ENCODE measurements around the gene PNCK.
"Not testable (repeated sequence)": the region's sequence is repeated elsewhere in the genome, so short reads cannot be mapped to it uniquely, and the experiment has no call there.

Gene PNCK

DNA sequence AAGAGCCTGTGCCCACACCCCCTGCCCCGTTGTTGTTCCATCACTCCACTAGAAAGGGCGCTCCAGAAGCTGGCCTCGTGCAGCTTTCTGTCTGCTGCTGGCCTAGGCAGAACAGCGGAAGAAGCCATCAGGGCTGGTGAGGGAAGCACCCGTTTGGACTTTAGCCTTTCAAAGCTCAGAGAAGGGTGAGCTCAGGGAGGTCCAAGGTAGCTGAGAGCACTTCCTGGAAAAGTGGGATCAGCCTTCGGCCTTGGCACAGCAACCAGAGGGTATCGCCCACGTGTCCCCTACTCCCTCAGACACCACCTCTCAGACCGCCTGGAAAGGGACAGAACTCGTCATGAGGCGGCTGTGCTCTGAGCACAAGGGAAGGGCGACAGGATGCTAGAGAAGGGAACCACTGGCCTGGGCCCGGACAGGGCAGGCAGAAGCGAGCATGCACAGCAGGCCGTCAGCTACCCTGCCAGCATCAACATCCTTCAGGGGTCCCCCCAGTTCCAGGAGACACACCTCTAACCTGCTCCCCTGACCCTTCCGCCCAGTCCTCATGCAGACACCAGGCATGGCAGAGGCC is 25.7 kb upstream of the PNCK start:
- not testable (repeated sequence) for DNase-seq (ENCODE audit: low read depth in 3 of 3)

- no peak for DNase-seq (ENCODE audit: low read depth in 3 of 3)
These were observed 24.6 kb upstream of the PNCK start for GRCh38 chrX:153697924-153698865.

GRCh38 chrX:153696986-153697722 is 23.5 kb upstream of the PNCK start:
- not testable (repeated sequence) for DNase-seq (ENCODE audit: low read depth in 3 of 3)

DNA sequence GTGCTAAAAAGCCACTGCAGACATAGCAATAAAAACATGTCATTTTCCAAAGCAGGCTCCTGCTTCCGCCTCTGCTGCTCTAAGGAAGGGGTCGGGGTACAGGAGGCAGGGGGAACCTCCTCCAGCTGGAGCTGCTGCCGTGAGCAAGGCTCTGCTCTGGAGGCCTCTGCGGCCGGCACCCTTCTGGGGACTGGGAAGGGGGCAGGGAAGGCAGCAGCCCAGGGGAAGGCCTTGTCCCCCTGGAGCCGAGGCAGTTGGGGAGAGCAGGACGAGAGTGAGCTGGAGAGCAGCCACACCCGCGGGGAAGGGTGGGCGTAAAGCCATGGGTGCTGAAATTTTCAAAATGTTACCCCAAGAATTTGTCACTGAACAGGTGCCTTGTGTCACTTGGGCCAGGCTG is 22.9 kb upstream of the PNCK start:
- not testable (repeated sequence) for DNase-seq (ENCODE audit: low read depth in 3 of 3)

DNA sequence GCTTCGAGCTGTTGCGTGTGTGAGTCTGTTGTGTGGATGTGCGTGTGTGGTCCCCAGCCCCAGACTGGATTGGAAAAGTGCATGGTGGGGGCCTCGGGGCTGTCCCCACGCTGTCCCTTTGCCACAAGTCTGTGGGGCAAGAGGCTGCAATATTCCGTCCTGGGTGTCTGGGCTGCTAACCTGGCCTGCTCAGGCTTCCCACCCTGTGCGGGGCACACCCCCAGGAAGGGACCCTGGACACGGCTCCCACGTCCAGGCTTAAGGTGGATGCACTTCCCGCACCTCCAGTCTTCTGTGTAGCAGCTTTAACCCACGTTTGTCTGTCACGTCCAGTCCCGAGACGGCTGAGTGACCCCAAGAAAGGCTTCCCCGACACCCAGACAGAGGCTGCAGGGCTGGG is 22.5 kb upstream of the PNCK start:
- DNase-seq (ENCODE audit: low read depth in 3 of 3), result no peak

DNA sequence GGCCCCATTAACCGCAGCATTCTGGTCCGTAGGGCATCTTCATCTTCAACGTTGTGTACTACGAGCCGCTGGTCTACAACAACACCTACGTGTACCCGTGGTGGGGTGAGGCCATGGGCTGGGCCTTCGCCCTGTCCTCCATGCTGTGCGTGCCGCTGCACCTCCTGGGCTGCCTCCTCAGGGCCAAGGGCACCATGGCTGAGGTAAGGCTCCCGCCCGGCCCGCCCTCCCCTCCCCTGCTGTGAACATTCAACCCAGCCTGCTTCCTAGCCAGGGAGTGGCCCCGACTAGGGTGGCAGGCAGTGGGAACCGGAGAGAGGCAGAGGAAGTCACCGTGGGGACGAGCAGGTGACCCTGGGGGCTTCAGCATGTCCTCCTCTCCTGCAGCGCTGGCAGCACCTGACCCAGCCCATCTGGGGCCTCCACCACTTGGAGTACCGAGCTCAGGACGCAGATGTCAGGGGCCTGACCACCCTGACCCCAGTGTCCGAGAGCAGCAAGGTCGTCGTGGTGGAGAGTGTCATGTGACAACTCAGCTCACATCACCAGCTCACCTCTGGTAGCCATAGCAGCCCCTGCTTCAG is 21.2 kb upstream of the PNCK start:
- DNase-seq (ENCODE audit: low read depth in 3 of 3), result no peak

DNA sequence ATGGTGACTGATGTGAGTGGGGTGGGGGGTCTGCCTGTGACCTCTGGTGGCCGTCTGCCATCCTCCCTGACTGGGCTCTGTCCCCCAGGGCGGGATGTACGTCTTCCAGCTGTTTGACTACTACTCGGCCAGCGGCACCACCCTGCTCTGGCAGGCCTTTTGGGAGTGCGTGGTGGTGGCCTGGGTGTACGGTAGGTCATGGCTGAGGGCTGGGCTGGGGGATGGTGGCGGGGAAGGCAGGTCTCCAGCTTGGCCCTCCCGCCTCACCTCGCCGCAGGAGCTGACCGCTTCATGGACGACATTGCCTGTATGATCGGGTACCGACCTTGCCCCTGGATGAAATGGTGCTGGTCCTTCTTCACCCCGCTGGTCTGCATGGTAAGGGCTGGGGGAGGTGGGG is 20.6 kb upstream of the PNCK start:
- not testable (repeated sequence) for DNase-seq (ENCODE audit: low read depth in 3 of 3)

GRCh38 chrX:153693216-153694086 is 19.8 kb upstream of the PNCK start:
- no peak for DNase-seq (ENCODE audit: low read depth in 3 of 3)

- DNase-seq (ENCODE audit: low read depth in 3 of 3), result no peak
These were observed 19.1 kb upstream of the PNCK start for GRCh38 chrX:153692611-153693156.

DNA sequence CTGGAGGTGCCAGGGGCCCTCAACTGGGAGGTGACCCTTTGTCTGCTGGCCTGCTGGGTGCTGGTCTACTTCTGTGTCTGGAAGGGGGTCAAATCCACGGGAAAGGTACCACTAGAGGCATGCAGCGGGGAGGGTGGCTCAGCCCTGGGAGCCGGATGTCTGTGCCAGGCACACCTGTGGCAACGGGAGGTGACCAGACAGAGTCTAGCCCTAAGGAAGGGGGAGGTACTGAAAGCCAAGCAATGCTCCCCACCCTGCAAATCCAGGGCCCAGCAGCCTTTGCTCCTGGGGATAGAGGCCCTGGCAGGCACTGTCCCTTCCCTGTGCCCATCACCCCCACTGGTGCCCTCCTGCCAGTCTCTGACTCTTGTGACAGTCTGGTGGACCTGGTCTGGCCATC is 18.4 kb upstream of the PNCK start:
- DNase-seq (ENCODE audit: low read depth in 3 of 3), result no peak

DNA sequence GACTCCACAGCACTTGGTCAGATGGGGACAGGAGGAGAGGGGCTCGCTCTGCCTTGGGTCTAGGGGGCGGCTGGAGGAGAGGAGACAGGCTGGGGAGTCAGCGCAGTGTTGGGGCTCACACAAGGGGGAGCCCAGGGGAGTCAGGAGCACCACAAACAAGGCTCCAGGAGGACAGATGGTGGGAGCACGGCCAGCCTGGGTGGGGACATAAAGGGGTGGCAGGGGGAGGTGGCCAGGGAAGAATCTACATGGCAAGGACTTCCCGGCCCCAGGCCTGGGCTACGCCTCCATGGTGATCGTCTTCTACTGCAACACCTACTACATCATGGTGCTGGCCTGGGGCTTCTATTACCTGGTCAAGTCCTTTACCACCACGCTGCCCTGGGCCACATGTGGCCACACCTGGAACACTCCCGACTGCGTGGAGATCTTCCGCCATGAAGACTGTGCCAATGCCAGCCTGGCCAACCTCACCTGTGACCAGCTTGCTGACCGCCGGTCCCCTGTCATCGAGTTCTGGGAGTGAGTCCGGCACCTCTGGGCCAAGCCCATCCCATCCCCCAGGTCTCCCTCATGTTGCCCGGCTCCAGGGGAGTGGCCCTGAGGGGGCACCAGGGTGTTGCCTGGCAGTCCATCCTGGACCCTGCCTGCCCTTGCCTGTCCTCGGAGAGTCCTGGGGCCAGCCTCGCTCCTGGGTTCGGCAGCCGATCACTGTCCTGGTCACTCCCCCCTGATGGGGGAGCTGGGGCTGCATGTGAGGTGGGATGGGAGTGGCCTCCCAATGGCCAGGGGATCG is 17.6 kb upstream of the PNCK start:
- not testable (repeated sequence) for DNase-seq (ENCODE audit: low read depth in 3 of 3)

- no peak for DNase-seq (ENCODE audit: low read depth in 3 of 3)
These were observed 16.9 kb upstream of the PNCK start for GRCh38 chrX:153690466-153690865.

DNA sequence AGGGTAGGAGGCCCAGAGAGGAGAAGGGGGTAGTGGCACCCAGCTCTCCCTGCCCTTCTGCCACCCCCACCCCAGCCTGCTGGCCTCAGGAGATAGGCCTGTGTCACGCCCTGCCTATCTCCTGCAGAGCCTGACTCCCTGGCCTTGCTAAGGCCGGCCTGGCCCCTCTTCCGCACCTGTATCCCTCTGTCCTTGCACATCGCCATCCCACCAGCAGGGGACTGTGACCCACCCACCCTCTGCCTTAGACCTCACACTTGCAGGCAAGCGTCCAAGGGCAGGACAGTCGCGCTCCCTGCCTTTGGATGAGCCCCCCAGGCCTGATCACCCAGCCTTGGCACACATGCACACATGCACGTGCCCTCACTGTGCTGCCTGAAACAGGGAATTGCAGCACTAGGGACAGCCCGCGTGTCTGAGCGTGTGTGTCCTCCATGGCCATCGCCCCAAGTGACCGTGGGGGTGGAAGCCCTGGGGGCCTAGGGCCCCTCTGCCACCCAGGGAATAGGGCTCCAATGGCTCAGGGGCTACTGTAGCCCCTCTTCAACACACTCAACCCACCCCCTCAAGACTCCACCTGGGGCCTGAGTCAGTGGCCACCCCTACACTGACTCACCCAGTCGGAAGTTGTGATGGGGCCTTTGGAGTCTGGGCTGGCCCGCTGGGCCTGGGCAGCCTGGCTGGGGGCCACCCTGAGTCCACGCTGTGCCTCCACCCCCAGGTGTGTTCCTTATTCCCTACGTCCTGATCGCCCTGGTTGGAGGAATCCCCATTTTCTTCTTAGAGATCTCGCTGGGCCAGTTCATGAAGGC is 16.2 kb upstream of the PNCK start:
- DNase-seq (ENCODE audit: low read depth in 3 of 3), result no peak

- DNase-seq (ENCODE audit: low read depth in 3 of 3), result no peak
These were observed 15.4 kb upstream of the PNCK start for GRCh38 chrX:153688911-153689590.

DNA sequence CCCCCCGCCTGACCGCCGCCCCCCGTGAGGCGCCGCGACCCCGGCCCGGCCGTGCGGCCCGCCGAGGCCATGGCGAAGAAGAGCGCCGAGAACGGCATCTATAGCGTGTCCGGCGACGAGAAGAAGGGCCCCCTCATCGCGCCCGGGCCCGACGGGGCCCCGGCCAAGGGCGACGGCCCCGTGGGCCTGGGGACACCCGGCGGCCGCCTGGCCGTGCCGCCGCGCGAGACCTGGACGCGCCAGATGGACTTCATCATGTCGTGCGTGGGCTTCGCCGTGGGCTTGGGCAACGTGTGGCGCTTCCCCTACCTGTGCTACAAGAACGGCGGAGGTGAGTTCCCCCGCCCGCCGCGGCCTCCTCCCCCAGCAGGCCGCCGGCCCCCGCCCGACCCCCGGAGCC is 14.9 kb upstream of the PNCK start:
- DNase-seq (ENCODE audit: low read depth in 3 of 3), result no peak

- DNase-seq (ENCODE audit: low read depth in 3 of 3), result no peak
These were observed 14.5 kb upstream of the PNCK start for GRCh38 chrX:153688071-153688470.

DNA sequence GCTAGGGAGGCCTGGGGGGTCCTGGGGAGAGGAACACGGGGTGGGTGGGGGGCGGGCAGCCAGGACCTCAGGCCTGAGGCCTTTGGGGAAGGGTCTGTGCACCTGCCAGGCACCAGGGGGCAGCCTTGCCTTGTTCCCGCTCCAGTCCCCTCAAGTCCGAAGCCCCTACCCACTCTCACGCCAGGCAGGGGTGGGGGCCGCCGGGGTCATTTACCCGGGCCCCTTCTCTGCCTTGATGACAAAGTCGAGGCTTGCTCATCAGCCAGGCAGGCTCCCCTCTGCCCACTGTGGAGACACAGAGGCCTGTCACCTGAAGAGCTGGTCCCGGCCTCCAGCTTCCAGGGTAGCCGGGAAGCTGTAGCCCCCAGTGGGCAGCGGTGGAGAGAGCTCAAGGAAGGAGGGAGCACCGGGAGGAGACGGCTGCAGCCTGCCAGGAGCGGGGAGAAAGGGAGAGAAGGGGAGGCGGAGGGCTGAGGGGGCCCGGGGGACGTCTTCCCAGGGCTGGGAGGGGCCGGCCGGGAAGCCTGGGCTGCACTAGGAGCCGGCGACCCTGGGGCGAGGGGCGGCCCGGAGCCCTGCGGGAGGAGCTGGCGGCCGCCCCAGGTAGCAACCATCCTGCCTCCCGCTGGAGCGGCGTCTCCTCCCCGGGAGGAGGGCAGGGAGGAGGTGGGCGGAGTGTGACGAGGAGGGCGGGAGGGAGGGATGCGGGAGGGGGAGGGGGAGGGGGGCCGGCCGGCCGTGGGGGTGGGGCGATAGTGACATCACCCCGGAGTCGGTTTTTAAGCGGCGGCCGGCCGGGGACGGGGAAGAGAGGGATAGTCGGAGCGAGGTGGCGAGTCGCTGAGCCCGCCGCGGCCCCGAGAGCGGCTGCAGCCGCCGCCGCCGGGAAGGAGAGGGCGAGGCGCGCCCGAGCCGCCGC is 13.8 kb upstream of the PNCK start, which contains the start of gene SLC6A8:
SLC6A8 (plus strand) TSS at position 806 of the 919 bp plus-strand sequence. CDS start 649 bp downstream, outside the sequence.
- no peak for DNase-seq (ENCODE audit: low read depth in 3 of 3)
